GM23248 (cell line): ENCODE measurements around the gene RAB3B. TPM values are rescaled to one million over a fixed set of nuclear protein-coding genes. Genes with fewer than 3 reads are reported as not detected.

ENCODE experiments used
- DNase-seq: peaks from one replicate; pipeline ENCODE4 v3.0.0-alpha.2; 2015
- H2AFZ ChIP-seq: fragments of 200-600 bp; sonication (generic); 2 replicates; pipeline ENCODE4 v1.6.1; 2016; ENCODE audit warnings: antibody characterized with exemption
- H3F3A ChIP-seq: fragments of 200-600 bp; sonication (generic); 2 replicates; pipeline ENCODE4 v1.6.1; 2016; ENCODE audit warnings: mild to moderate bottlenecking, antibody characterized with exemption, mixed run types; ENCODE audit not compliant: insufficient read depth
- H3K27ac ChIP-seq: fragments of 200-600 bp; sonication (generic); 2 replicates; pipeline ENCODE4 v1.5.1; 2016; ENCODE audit warnings: mild to moderate bottlenecking
- H3K27me3 ChIP-seq: fragments of 200-600 bp; sonication (generic); replicated peaks from 2 replicates; pipeline ENCODE4 v1.6.1; 2016; ENCODE audit warnings: mild to moderate bottlenecking; ENCODE audit not compliant: insufficient read depth
- H3K36me3 ChIP-seq: fragments of 200-600 bp; sonication (generic); 2 replicates; pipeline ENCODE4 v1.6.1; 2016; ENCODE audit warnings: low read depth, mild to moderate bottlenecking
- H3K4me1 ChIP-seq: fragments of 200-600 bp; sonication (generic); 2 replicates; pipeline ENCODE4 v1.6.1; 2016; ENCODE audit warnings: mild to moderate bottlenecking; ENCODE audit not compliant: insufficient read depth
- H3K4me2 ChIP-seq: fragments of 200-600 bp; sonication (generic); one replicate; pipeline ENCODE4 v1.6.1; 2016; ENCODE audit warnings: mild to moderate bottlenecking; ENCODE audit not compliant: unreplicated experiment
- H3K4me3 ChIP-seq: fragments of 200-600 bp; sonication (generic); 2 replicates; pipeline ENCODE4 v1.5.1; 2016; ENCODE audit warnings: mild to moderate bottlenecking
- H3K79me2 ChIP-seq: fragments of 200-600 bp; sonication (generic); 2 replicates; pipeline ENCODE4 v1.6.1; 2016; ENCODE audit warnings: mild to moderate bottlenecking; ENCODE audit not compliant: insufficient read depth
- H3K9ac ChIP-seq: fragments of 200-600 bp; sonication (generic); 2 replicates; pipeline ENCODE4 v1.6.1; 2016; ENCODE audit warnings: mild to moderate bottlenecking
- H3K9me2 ChIP-seq: fragments of 200-600 bp; sonication (generic); 2 replicates; pipeline ENCODE4 v1.6.1; 2016; ENCODE audit warnings: mixed run types, mild to moderate bottlenecking, moderate library complexity; ENCODE audit not compliant: insufficient read depth
- H3K9me3 ChIP-seq: fragments of 200-600 bp; sonication (generic); one replicate; pipeline ENCODE4 v1.6.1; 2017; ENCODE audit warnings: low read depth
- H4K20me1 ChIP-seq: fragments of 200-600 bp; sonication (generic); 2 replicates; pipeline ENCODE4 v1.6.0; 2016; ENCODE audit not compliant: insufficient read depth
- EZH2 ChIP-seq: fragments of 200-600 bp; sonication (generic); IDR thresholded peaks from 2 replicates; pipeline ENCODE4 v1.6.1; 2018; ENCODE audit warnings: antibody characterized with exemption, mild to moderate bottlenecking; ENCODE audit not compliant: insufficient read depth, poor library complexity, severe bottlenecking
- EZH2phosphoT487 ChIP-seq: fragments of 200-600 bp; sonication (generic); IDR thresholded peaks from 2 replicates; pipeline ENCODE4 v1.6.1; 2018; ENCODE audit warnings: antibody characterized with exemption, moderate library complexity, mild to moderate bottlenecking, low read depth; ENCODE audit not compliant: insufficient read depth
- WGBS, 2 experiments: methylation state at CpG; one replicate each; pipeline ENCODE4 v1.1.6; 2015 to 2017; ENCODE audit warnings: low lambda C conversion rate in 2 of 2, low coverage in 1 of 2; ENCODE audit errors: missing lambda C conversion rate in 2 of 2; 5-methylcytosine and 5-hydroxymethylcytosine counted together
- in situ Hi-C: fragments of 300-500 bp; cut with MboI; formaldehyde crosslinking; loops from 2 replicates; pipeline ENCODE4 v1.15.0; 2020
- polyA plus RNA-seq: library from polyadenylated mRNA; unstranded; fragments of >200 nt; fragmentation: Nextera tagmentation; extraction: Ambion mirVana; gene quantifications from 2 replicates; pipeline ENCODE4 v1.2.1, GENCODE V29; 2016
- total RNA-seq: library from RNA; depleted of rRNA; stranded (reverse); fragments of >200 nt; shearing (Covaris generic); gene quantifications from 2 replicates; pipeline ENCODE4 v1.2.3, GENCODE V29; 2014

Gene RAB3B
- total and polyA plus RNA-seq, 2 experiments from 2014 or later: 54.9 to 65.3 TPM

- no peak overlapping the region for H3K27ac ChIP-seq
- no peaks in the 10 kb centered on the region for H3K9me3 ChIP-seq
- H3K9ac ChIP-seq: no peak overlapping the region
- H3K79me2 ChIP-seq: peaks cover 80% of the 10 kb centered on the region
- no peak overlapping the region for H2AFZ ChIP-seq
- 59 to 77% methylated on average over 1 of the region's 1 CpG for WGBS, 2 experiments
- H3F3A ChIP-seq: peaks cover 26% of the 10 kb centered on the region
- H3K36me3 ChIP-seq: peaks cover 12% of the 10 kb centered on the region
- TF ChIP-seq EZH2phosphoT487 (no peak), EZH2 (no peak)
- no peaks in the 10 kb centered on the region for H4K20me1 ChIP-seq
- in situ Hi-C loops: no loop called here
- no peaks in the 10 kb centered on the region for H3K27me3 ChIP-seq
- H3K9me2 ChIP-seq: no peaks in the 10 kb centered on the region
- H3K4me1 ChIP-seq: peaks cover 33% of the 10 kb centered on the region
- no peak for DNase-seq
- H3K4me3 ChIP-seq: no peak overlapping the region
- no peak overlapping the region for H3K4me2 ChIP-seq
Measured at GRCh38 chr1:51952638-51953037, 37.9 kb downstream of the RAB3B start.

GRCh38 chr1:51950701-51951100 is 39.8 kb downstream of the RAB3B start:
- no peaks in the 10 kb centered on the region for H3K27me3 ChIP-seq
- no peaks in the 10 kb centered on the region for H3K9me2 ChIP-seq
- H2AFZ ChIP-seq: no peak overlapping the region
- DNase-seq: no peak
- peaks cover 11% of the 10 kb centered on the region for H3K36me3 ChIP-seq
- WGBS, 2 experiments: 74 to 75% methylated on average over 4 of the region's 4 CpGs
- no peaks in the 10 kb centered on the region for H3K9me3 ChIP-seq
- H3K27ac ChIP-seq: no peak overlapping the region
- TF ChIP-seq EZH2phosphoT487 (no peak), EZH2 (no peak)
- no peak overlapping the region for H3K9ac ChIP-seq
- in situ Hi-C loops: no loop called here
- H3K79me2 ChIP-seq: peaks cover 76% of the 10 kb centered on the region
- no peak overlapping the region for H3K4me3 ChIP-seq
- no peak overlapping the region for H3K4me2 ChIP-seq
- H3K4me1 ChIP-seq: peaks cover 27% of the 10 kb centered on the region
- H3F3A ChIP-seq: peaks cover 28% of the 10 kb centered on the region
- H4K20me1 ChIP-seq: no peaks in the 10 kb centered on the region

GRCh38 chr1:51949014-51949702 is 41.3 kb downstream of the RAB3B start:
- in situ Hi-C loops: no loop called here
- Histone ChIP-seq H2AFZ (no peak overlapping the region), H4K20me1 (no peaks in the 10 kb centered on the region), H3F3A (peaks cover 32% of the 10 kb centered on the region), H3K4me3 (no peak overlapping the region), H3K9me3 (no peaks in the 10 kb centered on the region), H3K79me2 (peaks cover 75% of the 10 kb centered on the region), H3K9ac (no peak overlapping the region), H3K4me2 (no peak overlapping the region), H3K4me1 (peaks cover 28% of the 10 kb centered on the region), H3K27ac (no peak overlapping the region), H3K9me2 (no peaks in the 10 kb centered on the region), H3K27me3 (no peaks in the 10 kb centered on the region), H3K36me3 (peaks cover 3% of the 10 kb centered on the region)
- WGBS, 2 experiments: 86 to 87% methylated on average over 9 of the region's 9 CpGs
- no peak for TF ChIP-seq EZH2phosphoT487
- no peak for TF ChIP-seq EZH2
- no peak for DNase-seq

GRCh38 chr1:51948491-51948915 is 42.0 kb downstream of the RAB3B start:
- in situ Hi-C loops: no loop called here
- H3K79me2 ChIP-seq: peaks cover 78% of the 10 kb centered on the region
- peaks cover 38% of the 10 kb centered on the region for H3F3A ChIP-seq
- H3K4me1 ChIP-seq: peaks cover 28% of the 10 kb centered on the region
- WGBS, 2 experiments: 57 to 66% methylated on average over 2 of the region's 2 CpGs
- TF ChIP-seq EZH2phosphoT487: no peak
- TF ChIP-seq EZH2: no peak
- peak overlapping the region; percentile 12 for H3K4me2 ChIP-seq
- 0 out of 2 replicates have a peak overlapping the region, but pooled peaks have one; percentile 15 for H2AFZ ChIP-seq
- no peaks in the 10 kb centered on the region; the same call in 1 of the 2 replicates for H3K36me3 ChIP-seq
- no peaks in the 10 kb centered on the region for H3K27me3 ChIP-seq
- no peak overlapping the region for H3K4me3 ChIP-seq
- H3K9ac ChIP-seq: no peak overlapping the region
- no peaks in the 10 kb centered on the region for H3K9me3 ChIP-seq
- DNase-seq: no peak
- no peaks in the 10 kb centered on the region for H3K9me2 ChIP-seq
- H4K20me1 ChIP-seq: no peaks in the 10 kb centered on the region
- no peak overlapping the region for H3K27ac ChIP-seq
